PC-3 (cell line): ENCODE measurements around the gene MACROD2. TPM values are rescaled to one million over a fixed set of nuclear protein-coding genes. Genes with fewer than 3 reads are reported as not detected.

ENCODE experiments used
- ATAC-seq: fragments of 200-7000 bp; cut with Tn5 transposase; 2 replicates; pipeline ENCODE4 v1.9.1; 2020; ENCODE audit warnings: mild to moderate bottlenecking, moderate library complexity
- BruUV-seq: library from RNA; stranded (reverse); fragments of 400-500 nt; replicated peaks from 2 replicates; lab custom pipeline; 2021; lab: Mats Ljungman, UMichigan
- CTCF ChIA-PET: fragments of 300-600 bp; sonication (Branson Sonifier 250); formaldehyde crosslinking; loops from one replicate; lab custom pipeline; 2022; ENCODE audit warnings: antibody characterized with exemption; lab: Charles Lee
- POLR2A ChIA-PET: fragments of 300-600 bp; sonication (Branson Sonifier 250); formaldehyde crosslinking; loops from one replicate; lab custom pipeline; 2022; ENCODE audit warnings: antibody characterized with exemption; ENCODE audit not compliant: unreplicated experiment; lab: Charles Lee
- DNase-seq: peaks from one replicate; pipeline ENCODE4 v3.0.0-alpha.2; 2015
- H2AFZ ChIP-seq: fragments of 300-600 bp; sonication (generic); 2 replicates; pipeline ENCODE4 v1.6.0; 2016; ENCODE audit warnings: antibody characterized with exemption, low read length
- H3F3A ChIP-seq: fragments of 300-600 bp; sonication (generic); one replicate; pipeline ENCODE4 v1.6.0; 2017; ENCODE audit warnings: antibody characterized with exemption, low read length, control low read depth, mild to moderate bottlenecking; ENCODE audit not compliant: unreplicated experiment
- H3K27ac ChIP-seq: fragments of 300-600 bp; sonication (generic); 2 replicates; pipeline ENCODE4 v1.5.1; 2016; ENCODE audit warnings: mild to moderate bottlenecking, low read length
- H3K27me3 ChIP-seq: fragments of 300-600 bp; sonication (generic); 2 replicates; pipeline ENCODE4 v1.6.1; 2016; ENCODE audit warnings: low read length, mixed read lengths
- H3K36me3 ChIP-seq: fragments of 300-600 bp; sonication (generic); 2 replicates; pipeline ENCODE4 v1.6.1; 2016; ENCODE audit warnings: low read depth, mixed run types, low read length, mixed read lengths
- H3K4me1 ChIP-seq: fragments of 300-600 bp; sonication (generic); 2 replicates; pipeline ENCODE4 v1.5.1; 2016; ENCODE audit warnings: low read length; ENCODE audit not compliant: insufficient read depth
- H3K4me2 ChIP-seq: fragments of 300-600 bp; sonication (generic); 2 replicates; pipeline ENCODE4 v1.6.0; 2016; ENCODE audit warnings: low read length
- H3K4me3 ChIP-seq: fragments of 300-600 bp; sonication (generic); 2 replicates; pipeline ENCODE4 v1.5.1; 2016; ENCODE audit warnings: mild to moderate bottlenecking, low read length, mixed read lengths
- H3K79me2 ChIP-seq: fragments of 300-600 bp; sonication (generic); 2 replicates; pipeline ENCODE4 v1.6.1; 2017; ENCODE audit warnings: low read length, mixed read lengths
- H3K9ac ChIP-seq: fragments of 300-600 bp; sonication (generic); 2 replicates; pipeline ENCODE4 v1.6.0; 2016; ENCODE audit warnings: mild to moderate bottlenecking, low read length
- H3K9me2 ChIP-seq: fragments of 300-600 bp; sonication (generic); replicated peaks from 2 replicates; pipeline ENCODE4 v1.6.1; 2016; ENCODE audit warnings: mixed run types, low read length, mixed read lengths
- H3K9me3 ChIP-seq: fragments of 300-600 bp; sonication (generic); 2 replicates; pipeline ENCODE4 v1.6.1; 2016; ENCODE audit warnings: low read length, mixed read lengths
- H4K20me1 ChIP-seq: fragments of 300-600 bp; sonication (generic); 2 replicates; pipeline ENCODE4 v1.6.1; 2016; ENCODE audit warnings: low read length, mixed read lengths
- CTCF ChIP-seq: fragments of 300-600 bp; sonication (generic); conservative IDR thresholded peaks from 2 replicates; pipeline ENCODE4 v1.5.1; 2017; ENCODE audit warnings: antibody characterized with exemption, low read depth, mild to moderate bottlenecking, low read length
- EZH2 ChIP-seq: fragments of 300-600 bp; sonication (generic); IDR thresholded peaks from one replicate; pipeline ENCODE4 v1.6.1; 2017; ENCODE audit warnings: antibody characterized with exemption, mild to moderate bottlenecking, low read length; ENCODE audit not compliant: unreplicated experiment
- EZH2phosphoT487 ChIP-seq: fragments of 300-600 bp; sonication (generic); IDR thresholded peaks from 2 replicates; pipeline ENCODE4 v1.6.1; 2018; ENCODE audit warnings: mild to moderate bottlenecking, antibody characterized with exemption, low read length, borderline replicate concordance
- intact Hi-C: fragments of 100-400 bp; cut with micrococcal nuclease; formaldehyde crosslinking; loops from 2 replicates; pipeline ENCODE4 v1.9.0; 2023
- total RNA-seq: library from RNA; depleted of rRNA; stranded (reverse); fragments of >200 nt; gene quantifications from 2 replicates; pipeline ENCODE4 v1.2.3, GENCODE V29; 2014

The MACROD2 gene
- total RNA-seq, 1 experiment from 2014 or later, result 3.1 TPM

- Histone ChIP-seq H3K4me2 (no peak overlapping the region), H3K27ac (no peak overlapping the region), H3K9me3 (no peaks in the 10 kb centered on the region), H3K9ac (no peak overlapping the region), H3F3A (peaks cover 4% of the 10 kb centered on the region), H3K36me3 (no peaks in the 10 kb centered on the region), H4K20me1 (no peaks in the 10 kb centered on the region), H3K9me2 (no peaks in the 10 kb centered on the region), H3K4me3 (no peak overlapping the region), H3K27me3 (no peaks in the 10 kb centered on the region), H2AFZ (no peak overlapping the region), H3K4me1 (peaks cover 18% of the 10 kb centered on the region), H3K79me2 (no peaks in the 10 kb centered on the region)
- BruUV-seq, result no TSS peak
- TF ChIP-seq EZH2 (no peak), CTCF (no peak), EZH2phosphoT487 (no peak)
- DNase-seq (no peak), ATAC-seq (no peak)
- ChIA-PET POLR2A (no interaction called here), CTCF (no interaction called here)
- intact Hi-C loops, result loop anchor here (10.0 kb wide), 1 partner anchor 144 kb away; no protein-coding TSS in a partner anchor
Measured at GRCh38 chr20:14848806-14849205, 853.5 kb downstream of the MACROD2 start.

DNA sequence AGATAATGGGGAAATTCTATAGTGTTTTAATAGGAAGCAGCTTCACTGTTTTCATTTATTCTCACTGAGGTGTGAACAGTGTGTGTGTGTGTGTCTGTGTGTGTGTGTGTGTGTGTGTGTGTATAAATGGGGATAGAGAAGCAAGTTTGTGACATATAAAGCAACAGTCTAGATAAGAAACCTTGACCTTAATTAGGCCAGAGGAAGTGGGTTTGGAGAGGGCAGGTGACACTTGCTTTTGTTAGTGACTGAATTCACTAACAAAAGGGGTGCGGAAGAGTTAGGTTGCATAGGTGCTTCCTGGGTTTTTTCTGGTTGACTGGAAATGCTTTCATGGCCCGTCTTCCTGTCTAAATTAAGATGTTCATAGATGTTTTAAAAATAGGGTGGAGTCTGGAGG, 857.8 kb downstream of the MACROD2 start:
- ATAC-seq, result no peak
- Histone ChIP-seq H3K36me3 (no peaks in the 10 kb centered on the region), H3K9me3 (no peaks in the 10 kb centered on the region), H3K79me2 (no peaks in the 10 kb centered on the region), H3K9ac (no peak overlapping the region), H3K9me2 (no peaks in the 10 kb centered on the region), H3K4me1 (no peaks in the 10 kb centered on the region), H2AFZ (no peak overlapping the region), H3F3A (no peaks in the 10 kb centered on the region), H3K4me2 (no peak overlapping the region), H3K27me3 (no peaks in the 10 kb centered on the region), H4K20me1 (no peaks in the 10 kb centered on the region), H3K27ac (no peak overlapping the region), H3K4me3 (no peak overlapping the region)
- DNase-seq, result no peak
- ChIA-PET CTCF (no interaction called here), POLR2A (no interaction called here)
- no TSS peak for BruUV-seq
- intact Hi-C loops, result no loop called here
- no peak for TF ChIP-seq EZH2phosphoT487
- TF ChIP-seq EZH2, result no peak
- no peak for TF ChIP-seq CTCF

DNA sequence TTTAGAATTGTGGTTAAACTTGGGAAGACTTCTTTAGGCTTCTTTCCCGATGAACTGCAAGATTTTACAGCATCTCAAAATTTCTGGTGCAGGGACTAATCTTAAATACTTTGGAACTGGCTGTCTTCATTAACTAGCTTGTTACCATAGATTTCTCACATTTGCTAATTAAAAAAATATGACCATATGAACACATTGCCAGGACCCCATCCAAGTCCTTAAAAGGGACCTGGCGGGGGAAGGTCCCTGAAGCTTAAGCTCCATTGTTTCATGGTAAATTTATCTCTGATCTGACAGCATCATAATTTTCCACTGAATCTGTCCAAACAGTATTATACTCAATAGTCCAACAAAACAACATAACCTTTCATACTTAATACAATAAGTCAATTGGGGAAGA, 859.9 kb downstream of the MACROD2 start:
- H3K79me2 ChIP-seq, result no peaks in the 10 kb centered on the region

More for the DNA sequence above, 859.9 kb downstream of the MACROD2 start:
- Histone ChIP-seq H3F3A (no peaks in the 10 kb centered on the region), H2AFZ (no peak overlapping the region), H3K4me3 (no peak overlapping the region), H3K9me3 (no peaks in the 10 kb centered on the region), H3K4me2 (no peak overlapping the region), H4K20me1 (no peaks in the 10 kb centered on the region), H3K36me3 (no peaks in the 10 kb centered on the region), H3K4me1 (peaks cover 2% of the 10 kb centered on the region), H3K9me2 (no peaks in the 10 kb centered on the region), H3K27me3 (no peaks in the 10 kb centered on the region), H3K27ac (no peak overlapping the region), H3K9ac (no peak overlapping the region)
- BruUV-seq, result no TSS peak
- POLR2A ChIA-PET, result no interaction called here
- TF ChIP-seq CTCF, result no peak
- no peak for TF ChIP-seq EZH2phosphoT487
- no peak for TF ChIP-seq EZH2
- ATAC-seq, result no peak
- intact Hi-C loops, result no loop called here
- CTCF ChIA-PET, result no interaction called here
- no peak for DNase-seq
